Neutrophil (primary cell): ENCODE results near the gene KRTAP5-1.

Experiments used
- H3K27ac ChIP-seq: fragments of 200-600 bp; sonication (generic); 2 replicates; pipeline ENCODE4 v1.5.1; 2016; ENCODE audit warnings: mild to moderate bottlenecking, moderate library complexity
- H3K27me3 ChIP-seq: fragments of 200-600 bp; sonication (generic); 2 replicates; pipeline ENCODE4 v1.6.0; 2016; ENCODE audit warnings: mild to moderate bottlenecking
- H3K36me3 ChIP-seq: fragments of 200-600 bp; sonication (generic); 2 replicates; pipeline ENCODE4 v1.5.1; 2017
- H3K4me1 ChIP-seq, 2 experiments: fragments of 200-600 bp in 1 of 2; sonication (generic) in 1 of 2; 1 replicate in 1 of 2; 2 replicates in 1 of 2; pipeline versions ENCODE4 v1.5.1 to v1.6.1; 2013 to 2016; ENCODE audit warnings: low read depth in 1 of 2, low read length in 1 of 2, mild to moderate bottlenecking in 1 of 2, moderate library complexity in 1 of 2; ENCODE audit not compliant: control insufficient read depth in 1 of 2, insufficient read depth in 1 of 2
- H3K4me3 ChIP-seq, 2 experiments: fragments of 200-600 bp in 1 of 2; sonication (generic) in 1 of 2; 1 replicate in 1 of 2; 2 replicates in 1 of 2; pipeline ENCODE4 v1.5.1; 2013 to 2016; ENCODE audit warnings: low read depth in 1 of 2, low read length in 1 of 2, mild to moderate bottlenecking in 1 of 2, moderate library complexity in 1 of 2
- H3K9me3 ChIP-seq: fragments of 200-600 bp; sonication (generic); 2 replicates; pipeline ENCODE4 v1.5.1; 2016
- TF ChIP-seq, protein P1 (sequence below): fragments of 200-600 bp; sonication (generic); IDR thresholded peaks from 2 replicates; pipeline ENCODE4 v1.5.1; 2016; ENCODE audit warnings: antibody characterized with exemption

KRTAP5-1 gene

DNA sequence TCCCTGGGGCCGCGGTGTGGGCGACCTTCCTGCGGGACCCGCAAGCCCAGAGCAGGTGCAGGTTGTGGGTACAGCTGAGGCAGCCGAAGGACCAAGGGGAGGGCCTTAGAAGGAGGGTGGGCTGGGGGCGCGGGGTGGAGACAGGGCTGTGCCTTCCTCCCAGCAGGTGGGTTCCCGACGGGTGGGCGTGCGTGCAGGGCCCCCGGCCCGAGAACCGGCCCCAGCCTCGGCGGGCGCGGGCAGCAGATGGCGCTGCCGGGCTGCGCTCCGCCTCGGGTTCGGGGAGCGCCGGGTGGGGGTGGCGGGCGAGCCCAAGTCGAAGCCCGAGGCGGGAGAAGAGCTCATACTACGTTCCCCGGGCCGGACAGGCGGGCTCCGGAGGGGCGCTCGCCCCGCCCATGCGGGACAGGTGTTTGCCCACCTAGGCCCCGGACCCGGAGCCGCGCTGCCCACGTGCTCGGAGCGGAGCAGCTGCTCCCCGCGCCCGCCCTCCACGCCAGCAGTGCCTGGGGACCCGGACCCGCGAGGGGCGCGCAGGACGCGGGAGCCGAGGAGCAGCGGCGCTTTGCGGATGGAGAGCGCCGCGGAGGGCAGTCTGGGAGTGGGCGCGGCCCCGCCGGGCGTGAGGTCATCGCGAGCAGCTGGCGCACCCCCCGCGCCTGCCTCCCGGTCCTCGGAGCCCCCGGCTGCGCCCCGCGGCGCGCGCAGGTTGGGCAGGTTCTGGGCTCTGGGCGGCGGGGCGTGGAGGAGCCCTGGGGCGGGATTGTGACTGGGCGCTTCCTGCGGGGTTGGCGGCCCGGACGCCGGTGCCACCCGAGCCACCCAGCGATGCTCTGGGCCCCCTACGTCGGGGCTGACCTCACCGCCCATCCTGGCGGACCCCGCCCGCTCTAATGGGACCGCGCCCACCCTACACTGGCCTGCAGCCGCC is 38.3 kb downstream of the KRTAP5-1 start:
- TF ChIP-seq, protein P1, sequence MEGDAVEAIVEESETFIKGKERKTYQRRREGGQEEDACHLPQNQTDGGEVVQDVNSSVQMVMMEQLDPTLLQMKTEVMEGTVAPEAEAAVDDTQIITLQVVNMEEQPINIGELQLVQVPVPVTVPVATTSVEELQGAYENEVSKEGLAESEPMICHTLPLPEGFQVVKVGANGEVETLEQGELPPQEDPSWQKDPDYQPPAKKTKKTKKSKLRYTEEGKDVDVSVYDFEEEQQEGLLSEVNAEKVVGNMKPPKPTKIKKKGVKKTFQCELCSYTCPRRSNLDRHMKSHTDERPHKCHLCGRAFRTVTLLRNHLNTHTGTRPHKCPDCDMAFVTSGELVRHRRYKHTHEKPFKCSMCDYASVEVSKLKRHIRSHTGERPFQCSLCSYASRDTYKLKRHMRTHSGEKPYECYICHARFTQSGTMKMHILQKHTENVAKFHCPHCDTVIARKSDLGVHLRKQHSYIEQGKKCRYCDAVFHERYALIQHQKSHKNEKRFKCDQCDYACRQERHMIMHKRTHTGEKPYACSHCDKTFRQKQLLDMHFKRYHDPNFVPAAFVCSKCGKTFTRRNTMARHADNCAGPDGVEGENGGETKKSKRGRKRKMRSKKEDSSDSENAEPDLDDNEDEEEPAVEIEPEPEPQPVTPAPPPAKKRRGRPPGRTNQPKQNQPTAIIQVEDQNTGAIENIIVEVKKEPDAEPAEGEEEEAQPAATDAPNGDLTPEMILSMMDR = no peak
- peaks cover 84% of the 10 kb centered on the region for H3K27me3 ChIP-seq
- no peak overlapping the region for H3K27ac ChIP-seq
- no peak overlapping the region for H3K4me3 ChIP-seq
- peaks cover 0 to 16% of the 10 kb centered on the region in 2 experiments for H3K4me1 ChIP-seq
- no peaks in the 10 kb centered on the region for H3K36me3 ChIP-seq
- no peaks in the 10 kb centered on the region for H3K9me3 ChIP-seq

DNA sequence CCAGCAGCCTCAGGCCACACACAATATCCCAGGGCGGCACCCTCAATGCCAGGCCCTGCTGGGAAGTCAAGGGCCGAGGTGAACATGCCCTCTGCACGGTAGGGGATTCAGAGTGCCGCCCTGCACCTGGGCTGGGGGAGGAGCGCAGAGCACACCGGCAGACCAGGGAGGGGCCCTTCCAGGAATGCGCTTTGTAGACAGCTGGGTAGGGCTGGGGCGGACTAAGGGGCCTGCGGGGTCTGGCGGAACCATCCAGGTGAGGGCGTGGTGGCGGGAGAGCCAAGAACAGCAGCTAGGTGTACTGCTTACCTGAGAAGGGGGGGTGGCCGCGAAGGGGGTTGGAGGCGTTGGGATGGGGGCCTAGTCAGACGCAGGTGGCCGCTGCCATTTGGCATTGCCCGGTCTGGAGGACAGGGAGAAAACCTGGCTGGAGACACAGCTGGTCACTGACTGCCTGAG is 39.0 kb downstream of the KRTAP5-1 start:
- Histone ChIP-seq H3K36me3 (no peaks in the 10 kb centered on the region), H3K4me3 (no peak overlapping the region), H3K9me3 (no peaks in the 10 kb centered on the region), H3K27me3 (peaks cover 91% of the 10 kb centered on the region), H3K27ac (no peak overlapping the region), H3K4me1 (peaks cover 0 to 16% of the 10 kb centered on the region in 2 experiments)
- TF ChIP-seq, protein P1 = no peak

DNA sequence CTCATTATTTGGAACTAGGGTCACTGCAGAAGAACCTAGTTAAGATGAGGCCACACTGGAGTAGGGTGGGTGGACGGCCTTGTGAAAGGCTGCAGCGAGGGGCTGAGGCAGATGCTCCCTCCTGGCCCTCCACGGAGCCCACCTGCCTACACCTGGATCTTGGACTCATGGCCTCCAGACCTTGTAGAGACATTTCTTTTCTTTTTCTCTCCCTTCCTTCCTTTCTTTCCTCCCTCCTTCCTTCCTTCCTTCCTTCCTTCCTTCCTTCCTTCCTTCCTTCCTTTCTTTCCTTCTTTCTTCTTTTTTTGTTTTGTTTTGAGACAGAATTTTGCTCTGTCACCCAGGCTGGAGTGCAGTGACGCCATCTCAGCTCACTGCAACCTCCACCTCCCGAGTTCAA is 39.7 kb downstream of the KRTAP5-1 start:
- Histone ChIP-seq H3K36me3 (no peaks in the 10 kb centered on the region), H3K27me3 (peaks cover 96% of the 10 kb centered on the region), H3K9me3 (no peaks in the 10 kb centered on the region), H3K27ac (no peak overlapping the region), H3K4me3 (no peak overlapping the region), H3K4me1 (peaks cover 0 to 16% of the 10 kb centered on the region in 2 experiments)
- TF ChIP-seq, protein P1 = no peak

DNA sequence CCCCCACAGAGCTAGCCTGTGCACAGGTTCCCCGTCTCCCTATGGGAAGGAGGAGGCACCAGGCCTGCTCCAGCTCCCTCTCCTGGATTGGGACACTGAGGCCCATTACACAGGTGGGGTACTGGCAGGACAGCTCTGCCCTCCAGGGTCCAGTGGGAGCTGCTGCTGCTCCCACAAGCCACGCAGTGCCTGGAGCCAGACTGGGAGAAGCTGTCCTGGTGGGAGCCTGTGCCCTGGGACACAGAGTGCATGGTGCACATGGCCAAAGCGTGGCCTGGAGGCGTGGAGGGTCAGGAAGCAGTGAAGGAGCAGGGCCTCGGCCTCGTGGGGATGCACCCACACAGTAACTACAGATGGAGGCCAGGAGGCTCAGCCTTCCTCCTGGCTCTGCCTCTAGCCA is 40.5 kb downstream of the KRTAP5-1 start:
- peaks cover 0 to 16% of the 10 kb centered on the region in 2 experiments for H3K4me1 ChIP-seq
- H3K27me3 ChIP-seq = peaks cover 96% of the 10 kb centered on the region
- no peaks in the 10 kb centered on the region for H3K36me3 ChIP-seq
- H3K4me3 ChIP-seq = no peak overlapping the region
- TF ChIP-seq, protein P1 = no peak
- no peak overlapping the region for H3K27ac ChIP-seq
- no peaks in the 10 kb centered on the region for H3K9me3 ChIP-seq

DNA sequence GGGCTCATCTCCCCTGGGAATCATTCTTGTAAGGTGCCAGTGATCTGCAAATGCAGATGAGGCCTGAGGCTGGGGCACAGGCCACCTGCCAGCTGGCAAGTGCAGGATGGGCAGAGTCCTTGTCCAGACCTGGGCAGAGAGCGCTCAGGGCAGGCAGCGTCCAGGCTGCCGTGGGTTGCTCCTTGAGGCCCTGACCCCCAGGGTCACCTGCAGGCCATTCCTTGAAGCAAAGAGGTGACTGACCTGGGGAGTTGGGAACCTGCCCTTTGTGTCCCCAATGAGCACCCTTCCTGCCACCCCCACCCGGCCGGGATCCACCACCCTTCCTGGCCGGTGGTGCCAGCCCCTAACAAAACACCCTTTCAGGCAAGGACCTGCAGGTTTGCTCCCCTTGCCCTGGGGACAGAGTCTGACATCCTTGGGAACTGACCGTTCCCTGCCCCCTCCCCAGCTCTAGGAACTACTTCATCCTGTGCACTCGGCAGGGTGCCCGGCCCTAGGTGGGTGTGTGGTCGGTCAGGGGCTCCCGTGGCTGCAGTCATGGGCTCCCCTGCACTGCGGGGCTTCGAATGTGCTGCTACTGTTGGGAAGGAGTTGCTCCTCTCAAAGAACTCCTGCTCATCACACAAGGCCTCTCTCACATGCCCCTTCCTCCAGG is 41.3 kb downstream of the KRTAP5-1 start:
- Histone ChIP-seq H3K4me1 (peaks cover 0 to 16% of the 10 kb centered on the region in 2 experiments), H3K36me3 (no peaks in the 10 kb centered on the region), H3K27me3 (peaks cover 96% of the 10 kb centered on the region), H3K9me3 (no peaks in the 10 kb centered on the region), H3K27ac (no peak overlapping the region), H3K4me3 (no peak overlapping the region)
- TF ChIP-seq, protein P1 = no peak
